ENCODE measurements around the gene BUB3.

- TF ChIP-seq CTCF (conservative IDR thresholded peaks at IDR 0.05; ENCODE audit: low read length), result no peak
- TF ChIP-seq EZH2phosphoT487 (IDR thresholded peaks at IDR 0.05; ENCODE audit: borderline replicate concordance), result no peak
Measured at GRCh38 chr10:123202506-123202905, 48.3 kb downstream of the BUB3 start.
